Neuronal stem cell (in vitro differentiated cells): ENCODE measurements around the gene IDNK.

Source experiments
- DNase-seq: peaks from one replicate; pipeline ENCODE4 v3.0.0-alpha.2; 2013; ENCODE audit warnings: low spot score
- H2AFZ ChIP-seq: one replicate; pipeline ENCODE4 v1.6.1; 2013; ENCODE audit warnings: mild to moderate bottlenecking, low read length, inconsistent platforms
- H2AK5ac ChIP-seq: 2 replicates; pipeline ENCODE4 v1.6.1; 2013; ENCODE audit warnings: low read depth, mild to moderate bottlenecking, inconsistent platforms, low read length, moderate library complexity, mixed read lengths
- H2BK120ac ChIP-seq: 2 replicates; pipeline ENCODE4 v1.6.1; 2013; ENCODE audit warnings: low read depth, mild to moderate bottlenecking, inconsistent platforms, low read length, moderate library complexity, mixed read lengths
- H2BK12ac ChIP-seq: one replicate; pipeline ENCODE4 v1.6.1; 2013; ENCODE audit warnings: low read length, inconsistent platforms
- H2BK15ac ChIP-seq: 2 replicates; pipeline ENCODE4 v1.6.1; 2013; ENCODE audit warnings: mild to moderate bottlenecking, low read length, inconsistent platforms, mixed read lengths
- H2BK5ac ChIP-seq: one replicate; pipeline ENCODE4 v1.6.1; 2013; ENCODE audit warnings: inconsistent platforms, mild to moderate bottlenecking, low read length, moderate library complexity
- H3K14ac ChIP-seq: one replicate; pipeline ENCODE4 v1.6.1; 2013; ENCODE audit warnings: low read length, inconsistent platforms
- H3K18ac ChIP-seq: 2 replicates; pipeline ENCODE4 v1.6.1; 2013; ENCODE audit warnings: low read length, inconsistent platforms
- H3K23ac ChIP-seq: 2 replicates; pipeline ENCODE4 v1.6.1; 2013; ENCODE audit warnings: low read depth, mild to moderate bottlenecking, mixed read lengths, low read length, inconsistent platforms; ENCODE audit not compliant: poor library complexity
- H3K27ac ChIP-seq: replicated peaks from 3 replicates; pipeline ENCODE4 v1.5.1; 2013; ENCODE audit warnings: low read length, inconsistent platforms
- H3K27me3 ChIP-seq, 3 experiments: 2 replicates each; pipeline ENCODE4 v1.6.1; 2013; ENCODE audit warnings: low read length in 3 of 3, mild to moderate bottlenecking in 2 of 3, inconsistent platforms in 1 of 3, low read depth in 1 of 3, mixed read lengths in 1 of 3, moderate library complexity in 1 of 3; ENCODE audit not compliant: control insufficient read depth in 3 of 3, insufficient read depth in 3 of 3
- H3K36me3 ChIP-seq, 2 donors: replicated peaks in 1 of 2; 2 replicates each; pipeline ENCODE4 v1.6.1; 2013; ENCODE audit warnings: low read length in 2 of 2; ENCODE audit not compliant: control insufficient read depth in 2 of 2, insufficient read depth in 2 of 2
- H3K4ac ChIP-seq: 2 replicates; pipeline ENCODE4 v1.6.1; 2013; ENCODE audit warnings: inconsistent platforms, mild to moderate bottlenecking, low read length, moderate library complexity
- H3K4me1 ChIP-seq, 2 donors: 1 replicate in 1 of 2; 2 replicates in 1 of 2; pipeline ENCODE4 v1.6.1; 2013; ENCODE audit warnings: low read length in 2 of 2, low read depth in 1 of 2; ENCODE audit not compliant: control insufficient read depth in 2 of 2, insufficient read depth in 1 of 2
- H3K4me2 ChIP-seq: one replicate; pipeline ENCODE4 v1.6.1; 2013; ENCODE audit warnings: mild to moderate bottlenecking, low read length, inconsistent platforms; ENCODE audit not compliant: insufficient read depth, poor library complexity, severe bottlenecking
- H3K4me3 ChIP-seq, 2 donors: 2 replicates each; pipeline ENCODE4 v1.5.1; 2013; ENCODE audit warnings: low read length in 2 of 2, mild to moderate bottlenecking in 2 of 2, inconsistent platforms in 1 of 2, moderate library complexity in 1 of 2
- H3K79me1 ChIP-seq: one replicate; pipeline ENCODE4 v1.6.1; 2013; ENCODE audit warnings: low read depth, mild to moderate bottlenecking, inconsistent platforms, low read length, moderate library complexity
- H3K9ac ChIP-seq: one replicate; pipeline ENCODE4 v1.6.1; 2013; ENCODE audit warnings: mild to moderate bottlenecking, low read depth, low read length, inconsistent platforms; ENCODE audit not compliant: poor library complexity
- H3K9me3 ChIP-seq, 2 donors: replicated peaks in 1 of 2; 2 replicates each; pipeline versions ENCODE3 to v1.6.1; 2013; ENCODE audit warnings: low read length in 2 of 2, mild to moderate bottlenecking in 2 of 2, inconsistent platforms in 1 of 2, low read depth in 1 of 2, mixed read lengths in 1 of 2, moderate library complexity in 1 of 2; ENCODE audit not compliant: control insufficient read depth in 2 of 2, insufficient read depth in 1 of 2
- H4K8ac ChIP-seq: one replicate; pipeline ENCODE4 v1.6.1; 2013; ENCODE audit warnings: low read depth, mild to moderate bottlenecking, inconsistent platforms, low read length, moderate library complexity
- H4K91ac ChIP-seq: one replicate; pipeline ENCODE4 v1.6.1; 2013; ENCODE audit warnings: low read length, low read depth, mild to moderate bottlenecking, inconsistent platforms; ENCODE audit not compliant: poor library complexity
- WGBS, 2 donors: extraction: QIAGEN DNeasy Blood & Tissue Kit; methylation state at CpG; one replicate each; pipeline ENCODE4 v1.1.7; 2013; ENCODE audit warnings: missing lambda C conversion rate in 2 of 2, mixed read lengths in 1 of 2; ENCODE audit not compliant: insufficient read length in 2 of 2, insufficient replicate concordance in 1 of 2; ENCODE audit errors: extremely low coverage in 2 of 2; 5-methylcytosine and 5-hydroxymethylcytosine counted together

Gene IDNK

DNA sequence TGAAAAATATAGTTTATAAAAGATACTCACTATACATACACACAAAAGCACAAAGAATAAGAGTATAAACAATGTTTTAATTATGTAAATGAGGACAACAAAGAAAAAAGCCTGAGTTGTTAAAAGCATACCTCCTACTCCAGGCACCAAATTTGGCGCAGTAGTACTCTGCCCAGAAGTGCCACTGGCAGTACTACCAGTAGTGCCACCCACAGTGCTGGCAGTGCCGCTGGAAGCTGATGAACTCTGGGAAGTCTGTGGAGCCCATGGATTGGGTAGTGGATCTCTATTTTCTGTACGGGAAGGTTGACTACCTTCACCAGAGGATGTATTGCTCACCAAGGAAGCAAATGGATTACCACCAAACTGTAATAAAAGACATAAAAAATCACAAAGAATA is 54.7 kb downstream of the IDNK start:
- H2BK15ac ChIP-seq, result no peak overlapping the region
- no peak overlapping the region for H2AK5ac ChIP-seq
- WGBS, 2 donors, result no CpG with 5 or more reads among the region's 3 CpGs
- no peaks in the 10 kb centered on the region for H3K27me3 ChIP-seq
- H3K9me3 ChIP-seq, result no peaks in the 10 kb centered on the region
- no peak overlapping the region for H3K4me3 ChIP-seq
- H2BK5ac ChIP-seq, result no peak overlapping the region
- H2BK12ac ChIP-seq, result no peak overlapping the region
- H3K4me2 ChIP-seq, result no peak overlapping the region
- H2AFZ ChIP-seq, result no peak overlapping the region
- no peak overlapping the region for H3K23ac ChIP-seq
- H3K14ac ChIP-seq, result no peak overlapping the region
- H2BK120ac ChIP-seq, result no peak overlapping the region
- H3K9ac ChIP-seq, result no peak overlapping the region
- no peak overlapping the region for H3K27ac ChIP-seq
- no peak overlapping the region for H4K8ac ChIP-seq
- peaks cover 4% of the 10 kb centered on the region for H3K79me1 ChIP-seq
- H4K91ac ChIP-seq, result no peak overlapping the region
- no peaks in the 10 kb centered on the region for H3K4me1 ChIP-seq
- peaks cover 25 to 94% of the 10 kb centered on the region in 2 donors for H3K36me3 ChIP-seq
- H3K4ac ChIP-seq, result no peak overlapping the region
- no peak overlapping the region for H3K18ac ChIP-seq
- DNase-seq, result no peak

DNA sequence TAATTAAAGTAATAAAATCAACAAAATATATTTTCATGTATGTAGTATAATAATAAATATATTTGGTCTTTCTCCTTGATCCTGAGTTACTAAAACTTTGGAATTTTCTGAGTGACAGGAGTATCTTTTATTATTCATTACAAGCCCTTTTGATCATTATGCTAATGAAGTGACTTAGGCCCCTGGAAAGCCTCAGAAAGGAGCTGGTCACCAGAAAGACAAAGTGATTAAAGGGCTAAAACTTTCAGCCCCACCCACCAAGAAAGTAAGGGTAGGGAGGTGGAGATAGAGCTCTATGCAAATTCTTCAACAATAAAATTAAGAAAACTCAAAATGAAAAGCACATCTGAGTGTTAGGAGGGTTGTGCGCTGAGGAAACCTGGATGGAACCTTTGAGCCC is 57.3 kb downstream of the IDNK start:
- Histone ChIP-seq H3K27me3 (no peaks in the 10 kb centered on the region), H3K79me1 (peaks cover 5% of the 10 kb centered on the region), H3K36me3 (peaks cover 18 to 77% of the 10 kb centered on the region in 2 donors), H3K4ac (no peak overlapping the region), H4K91ac (no peak overlapping the region), H2BK15ac (no peak overlapping the region), H2AK5ac (no peak overlapping the region), H3K4me3 (no peak overlapping the region), H3K9me3 (no peaks in the 10 kb centered on the region), H3K23ac (no peak overlapping the region), H3K27ac (no peak overlapping the region), H3K14ac (no peak overlapping the region), H2BK5ac (no peak overlapping the region), H2BK12ac (no peak overlapping the region), H4K8ac (no peak overlapping the region), H3K18ac (no peak overlapping the region), H2BK120ac (no peak overlapping the region), H3K4me1 (no peaks in the 10 kb centered on the region), H3K4me2 (no peak overlapping the region), H3K9ac (no peak overlapping the region), H2AFZ (no peak overlapping the region)
- no peak for DNase-seq
- WGBS, 2 donors, result no CpG with 5 or more reads among the region's 1 CpG

DNA sequence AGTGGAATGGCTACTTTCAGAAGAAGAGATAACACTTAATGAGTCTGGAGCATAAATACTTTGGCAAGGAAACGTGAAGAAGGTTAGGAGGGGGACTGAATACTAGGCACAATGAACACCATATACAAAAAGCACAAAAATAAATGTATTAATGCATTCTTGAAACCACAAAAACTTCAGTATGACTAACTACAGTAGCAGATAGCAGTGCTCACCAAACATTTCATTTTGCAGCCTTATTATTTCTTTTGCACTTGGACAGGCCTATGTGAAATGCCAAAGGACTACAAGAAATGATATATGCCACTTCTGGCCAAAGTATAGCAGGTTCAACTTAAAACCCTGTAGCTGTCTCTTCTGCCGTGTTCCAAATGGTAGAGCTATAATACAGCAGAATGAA is 58.5 kb downstream of the IDNK start:
- Histone ChIP-seq H3K4ac (no peak overlapping the region), H3K27ac (no peak overlapping the region), H3K4me2 (no peak overlapping the region), H2BK120ac (no peak overlapping the region), H3K27me3 (no peaks in the 10 kb centered on the region), H3K36me3 (peaks cover 18 to 68% of the 10 kb centered on the region in 2 donors), H3K23ac (no peak overlapping the region), H4K91ac (no peak overlapping the region), H2AFZ (no peak overlapping the region), H3K14ac (no peak overlapping the region), H4K8ac (no peak overlapping the region), H2BK15ac (no peak overlapping the region), H2AK5ac (no peak overlapping the region), H2BK12ac (no peak overlapping the region), H3K79me1 (peaks cover 5% of the 10 kb centered on the region), H3K9me3 (no peaks in the 10 kb centered on the region), H3K9ac (no peak overlapping the region), H2BK5ac (no peak overlapping the region), H3K18ac (no peak overlapping the region), H3K4me3 (no peak overlapping the region), H3K4me1 (no peaks in the 10 kb centered on the region)
- no CpG with 5 or more reads among the region's 2 CpGs for WGBS, 2 donors
- DNase-seq, result no peak

DNA sequence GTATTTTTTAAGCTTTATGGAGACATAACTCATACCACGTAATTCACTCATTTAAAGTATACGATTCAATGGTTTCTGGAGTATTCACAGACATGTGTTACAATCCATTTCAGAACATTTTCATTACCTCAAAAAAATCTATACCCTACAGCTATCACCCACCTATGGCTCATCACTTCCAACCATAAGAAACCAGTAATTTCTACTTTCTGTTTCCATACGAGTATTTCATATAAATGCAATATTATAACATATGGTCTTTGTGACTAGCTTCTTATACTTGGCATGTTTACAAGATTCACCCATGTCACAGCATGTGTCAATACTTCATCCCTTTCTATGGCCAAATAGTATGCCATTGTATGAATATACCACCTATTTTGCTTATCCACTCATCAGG is 66.0 kb downstream of the IDNK start:
- no peak overlapping the region for H2BK15ac ChIP-seq
- H3K9ac ChIP-seq, result no peak overlapping the region
- no peak overlapping the region for H2BK12ac ChIP-seq
- no CpG with 5 or more reads among the region's 3 CpGs for WGBS, 2 donors
- peaks cover 4% of the 10 kb centered on the region for H3K79me1 ChIP-seq
- H2AK5ac ChIP-seq, result no peak overlapping the region
- H3K23ac ChIP-seq, result no peak overlapping the region
- H4K91ac ChIP-seq, result no peak overlapping the region
- no peaks in the 10 kb centered on the region for H3K9me3 ChIP-seq
- DNase-seq, result no peak
- no peak overlapping the region for H3K4me2 ChIP-seq
- H3K4me1 ChIP-seq, result no peaks in the 10 kb centered on the region
- no peak overlapping the region for H3K4ac ChIP-seq
- no peaks in the 10 kb centered on the region for H3K27me3 ChIP-seq
- no peak overlapping the region for H3K14ac ChIP-seq
- H3K18ac ChIP-seq, result no peak overlapping the region
- H2BK120ac ChIP-seq, result no peak overlapping the region
- no peak overlapping the region for H3K4me3 ChIP-seq
- H2AFZ ChIP-seq, result no peak overlapping the region
- peaks cover 0 to 18% of the 10 kb centered on the region in 2 donors for H3K36me3 ChIP-seq
- H3K27ac ChIP-seq, result no peak overlapping the region
- no peak overlapping the region for H2BK5ac ChIP-seq
- no peak overlapping the region for H4K8ac ChIP-seq
